ENCODE data around the gene CIC. TPM values are rescaled to one million over a fixed set of nuclear protein-coding genes. Genes with fewer than 3 reads are reported as not detected.
A peak's percentile ranks its signal among the peaks of the same experiment; 100 is the strongest.

The CIC gene
- total and polyA plus RNA-seq, 10 of the 15 experiments (the other 5 are each of a cell fraction or from before 2014, with no cell fraction given), result 0.18 to 50.6 (median 7.1) TPM

DNA sequence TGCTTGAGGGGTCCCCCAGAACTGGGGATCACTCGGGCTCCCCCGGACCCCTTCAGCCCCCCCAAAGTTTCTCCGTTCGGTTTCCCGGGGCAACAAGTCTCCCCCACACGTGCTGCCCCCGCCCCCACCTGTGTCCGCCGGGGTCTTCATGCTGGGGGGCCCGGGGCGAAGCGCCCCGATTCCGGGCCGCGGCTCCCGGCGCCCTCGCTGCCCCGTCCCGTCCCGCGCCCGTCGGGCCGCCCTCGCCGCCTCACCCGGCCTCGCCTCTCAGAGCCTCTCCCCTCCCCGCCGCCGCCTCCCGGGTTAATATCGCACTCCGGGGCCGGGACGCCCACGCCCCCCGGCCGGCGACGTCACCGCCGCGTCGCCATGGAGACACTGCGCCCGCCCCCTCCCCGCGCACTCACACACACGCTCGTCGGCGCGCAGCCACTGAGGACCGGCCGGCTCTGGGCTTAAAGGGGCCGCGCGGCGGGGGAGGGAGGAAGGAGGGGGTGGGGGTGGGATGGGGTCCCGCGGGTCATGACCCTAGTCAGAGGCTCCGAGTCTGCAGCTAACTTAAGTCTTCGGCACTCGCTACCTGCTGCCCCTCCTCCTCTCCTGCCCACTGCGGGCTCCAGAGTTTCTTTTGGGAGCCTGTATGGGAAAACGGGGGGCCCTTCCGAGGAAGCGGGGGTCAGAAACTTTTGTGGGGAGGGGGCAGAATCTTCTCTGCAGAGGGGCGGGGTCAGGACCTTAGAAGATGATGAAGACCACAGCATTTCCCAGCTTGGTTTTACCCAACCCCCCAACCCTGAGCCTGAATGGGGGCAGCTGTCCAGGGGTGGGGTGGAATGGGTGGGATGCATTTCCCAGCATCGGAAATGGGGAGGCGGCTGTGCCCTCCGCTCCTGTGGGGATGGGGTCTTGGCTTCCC, 13.9 kb upstream of the CIC start, which contains the start of gene ERF (continued):
- TF ChIP-seq CBX3 (IDR thresholded peaks at IDR 0.05; ENCODE audit: borderline replicate concordance, low read depth) (no peak), NRF1 (conservative IDR thresholded peaks at IDR 0.05; ENCODE audit: low read depth, low read length) (peak; percentile 9; the same call in 1 of the 2 replicates), PAX5 (IDR thresholded peaks at IDR 0.05; ENCODE audit: borderline replicate concordance, low read depth, low read length) (no peak), ESRRA (IDR thresholded peaks at IDR 0.05; ENCODE audit: low read length) (no peak), NBN (IDR thresholded peaks at IDR 0.05) (no peak), SMC3 (IDR thresholded peaks at IDR 0.05; ENCODE audit: borderline replicate concordance, low read length) (no peak), RUNX3 (IDR thresholded peaks at IDR 0.05; ENCODE audit: low read length) (no peak), ASH2L (IDR thresholded peaks at IDR 0.05; ENCODE audit: borderline replicate concordance, low read depth) (no peak), RBBP5 (conservative IDR thresholded peaks at IDR 0.05) (no peak), SRF (IDR thresholded peaks at IDR 0.05; ENCODE audit: low read depth in 2 of 2, low read length in 2 of 2) (no peak), RELA (IDR thresholded peaks at IDR 0.05; ENCODE audit: borderline replicate concordance, partially characterized antibody) (no peak), TARDBP (IDR thresholded peaks at IDR 0.05; ENCODE audit: borderline replicate concordance) (no peak)
- TF ChIP-seq, protein P1, sequence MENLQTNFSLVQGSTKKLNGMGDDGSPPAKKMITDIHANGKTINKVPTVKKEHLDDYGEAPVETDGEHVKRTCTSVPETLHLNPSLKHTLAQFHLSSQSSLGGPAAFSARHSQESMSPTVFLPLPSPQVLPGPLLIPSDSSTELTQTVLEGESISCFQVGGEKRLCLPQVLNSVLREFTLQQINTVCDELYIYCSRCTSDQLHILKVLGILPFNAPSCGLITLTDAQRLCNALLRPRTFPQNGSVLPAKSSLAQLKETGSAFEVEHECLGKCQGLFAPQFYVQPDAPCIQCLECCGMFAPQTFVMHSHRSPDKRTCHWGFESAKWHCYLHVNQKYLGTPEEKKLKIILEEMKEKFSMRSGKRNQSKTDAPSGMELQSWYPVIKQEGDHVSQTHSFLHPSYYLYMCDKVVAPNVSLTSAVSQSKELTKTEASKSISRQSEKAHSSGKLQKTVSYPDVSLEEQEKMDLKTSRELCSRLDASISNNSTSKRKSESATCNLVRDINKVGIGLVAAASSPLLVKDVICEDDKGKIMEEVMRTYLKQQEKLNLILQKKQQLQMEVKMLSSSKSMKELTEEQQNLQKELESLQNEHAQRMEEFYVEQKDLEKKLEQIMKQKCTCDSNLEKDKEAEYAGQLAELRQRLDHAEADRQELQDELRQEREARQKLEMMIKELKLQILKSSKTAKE (IDR thresholded peaks at IDR 0.05; ENCODE audit: low read depth, poor library complexity, severe bottlenecking), result no peak
- TF ChIP-seq, protein P2, sequence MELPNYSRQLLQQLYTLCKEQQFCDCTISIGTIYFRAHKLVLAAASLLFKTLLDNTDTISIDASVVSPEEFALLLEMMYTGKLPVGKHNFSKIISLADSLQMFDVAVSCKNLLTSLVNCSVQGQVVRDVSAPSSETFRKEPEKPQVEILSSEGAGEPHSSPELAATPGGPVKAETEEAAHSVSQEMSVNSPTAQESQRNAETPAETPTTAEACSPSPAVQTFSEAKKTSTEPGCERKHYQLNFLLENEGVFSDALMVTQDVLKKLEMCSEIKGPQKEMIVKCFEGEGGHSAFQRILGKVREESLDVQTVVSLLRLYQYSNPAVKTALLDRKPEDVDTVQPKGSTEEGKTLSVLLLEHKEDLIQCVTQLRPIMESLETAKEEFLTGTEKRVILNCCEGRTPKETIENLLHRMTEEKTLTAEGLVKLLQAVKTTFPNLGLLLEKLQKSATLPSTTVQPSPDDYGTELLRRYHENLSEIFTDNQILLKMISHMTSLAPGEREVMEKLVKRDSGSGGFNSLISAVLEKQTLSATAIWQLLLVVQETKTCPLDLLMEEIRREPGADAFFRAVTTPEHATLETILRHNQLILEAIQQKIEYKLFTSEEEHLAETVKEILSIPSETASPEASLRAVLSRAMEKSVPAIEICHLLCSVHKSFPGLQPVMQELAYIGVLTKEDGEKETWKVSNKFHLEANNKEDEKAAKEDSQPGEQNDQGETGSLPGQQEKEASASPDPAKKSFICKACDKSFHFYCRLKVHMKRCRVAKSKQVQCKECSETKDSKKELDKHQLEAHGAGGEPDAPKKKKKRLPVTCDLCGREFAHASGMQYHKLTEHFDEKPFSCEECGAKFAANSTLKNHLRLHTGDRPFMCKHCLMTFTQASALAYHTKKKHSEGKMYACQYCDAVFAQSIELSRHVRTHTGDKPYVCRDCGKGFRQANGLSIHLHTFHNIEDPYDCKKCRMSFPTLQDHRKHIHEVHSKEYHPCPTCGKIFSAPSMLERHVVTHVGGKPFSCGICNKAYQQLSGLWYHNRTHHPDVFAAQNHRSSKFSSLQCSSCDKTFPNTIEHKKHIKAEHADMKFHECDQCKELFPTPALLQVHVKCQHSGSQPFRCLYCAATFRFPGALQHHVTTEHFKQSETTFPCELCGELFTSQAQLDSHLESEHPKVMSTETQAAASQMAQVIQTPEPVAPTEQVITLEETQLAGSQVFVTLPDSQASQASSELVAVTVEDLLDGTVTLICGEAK (IDR thresholded peaks at IDR 0.05; ENCODE audit: borderline replicate concordance), result no peak
- TF ChIP-seq, protein P3, sequence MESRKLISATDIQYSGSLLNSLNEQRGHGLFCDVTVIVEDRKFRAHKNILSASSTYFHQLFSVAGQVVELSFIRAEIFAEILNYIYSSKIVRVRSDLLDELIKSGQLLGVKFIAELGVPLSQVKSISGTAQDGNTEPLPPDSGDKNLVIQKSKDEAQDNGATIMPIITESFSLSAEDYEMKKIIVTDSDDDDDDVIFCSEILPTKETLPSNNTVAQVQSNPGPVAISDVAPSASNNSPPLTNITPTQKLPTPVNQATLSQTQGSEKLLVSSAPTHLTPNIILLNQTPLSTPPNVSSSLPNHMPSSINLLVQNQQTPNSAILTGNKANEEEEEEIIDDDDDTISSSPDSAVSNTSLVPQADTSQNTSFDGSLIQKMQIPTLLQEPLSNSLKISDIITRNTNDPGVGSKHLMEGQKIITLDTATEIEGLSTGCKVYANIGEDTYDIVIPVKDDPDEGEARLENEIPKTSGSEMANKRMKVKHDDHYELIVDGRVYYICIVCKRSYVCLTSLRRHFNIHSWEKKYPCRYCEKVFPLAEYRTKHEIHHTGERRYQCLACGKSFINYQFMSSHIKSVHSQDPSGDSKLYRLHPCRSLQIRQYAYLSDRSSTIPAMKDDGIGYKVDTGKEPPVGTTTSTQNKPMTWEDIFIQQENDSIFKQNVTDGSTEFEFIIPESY (IDR thresholded peaks at IDR 0.05), result no peak
- TF ChIP-seq, protein P4, sequence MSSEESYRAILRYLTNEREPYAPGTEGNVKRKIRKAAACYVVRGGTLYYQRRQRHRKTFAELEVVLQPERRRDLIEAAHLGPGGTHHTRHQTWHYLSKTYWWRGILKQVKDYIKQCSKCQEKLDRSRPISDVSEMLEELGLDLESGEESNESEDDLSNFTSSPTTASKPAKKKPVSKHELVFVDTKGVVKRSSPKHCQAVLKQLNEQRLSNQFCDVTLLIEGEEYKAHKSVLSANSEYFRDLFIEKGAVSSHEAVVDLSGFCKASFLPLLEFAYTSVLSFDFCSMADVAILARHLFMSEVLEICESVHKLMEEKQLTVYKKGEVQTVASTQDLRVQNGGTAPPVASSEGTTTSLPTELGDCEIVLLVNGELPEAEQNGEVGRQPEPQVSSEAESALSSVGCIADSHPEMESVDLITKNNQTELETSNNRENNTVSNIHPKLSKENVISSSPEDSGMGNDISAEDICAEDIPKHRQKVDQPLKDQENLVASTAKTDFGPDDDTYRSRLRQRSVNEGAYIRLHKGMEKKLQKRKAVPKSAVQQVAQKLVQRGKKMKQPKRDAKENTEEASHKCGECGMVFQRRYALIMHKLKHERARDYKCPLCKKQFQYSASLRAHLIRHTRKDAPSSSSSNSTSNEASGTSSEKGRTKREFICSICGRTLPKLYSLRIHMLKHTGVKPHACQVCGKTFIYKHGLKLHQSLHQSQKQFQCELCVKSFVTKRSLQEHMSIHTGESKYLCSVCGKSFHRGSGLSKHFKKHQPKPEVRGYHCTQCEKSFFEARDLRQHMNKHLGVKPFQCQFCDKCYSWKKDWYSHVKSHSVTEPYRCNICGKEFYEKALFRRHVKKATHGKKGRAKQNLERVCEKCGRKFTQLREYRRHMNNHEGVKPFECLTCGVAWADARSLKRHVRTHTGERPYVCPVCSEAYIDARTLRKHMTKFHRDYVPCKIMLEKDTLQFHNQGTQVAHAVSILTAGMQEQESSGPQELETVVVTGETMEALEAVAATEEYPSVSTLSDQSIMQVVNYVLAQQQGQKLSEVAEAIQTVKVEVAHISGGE (CRISPR knock-in tag; IDR thresholded peaks at IDR 0.05), result no peak

All from GM12878 (cell line).